ENCODE results near the gene PDE7B.

Gene PDE7B

GRCh38 chr6:135993361-135993760 is 141.9 kb downstream of the PDE7B start:
- no peak for DNase-seq

GRCh38 chr6:135994857-135995544 is 143.5 kb downstream of the PDE7B start:
- no peak for DNase-seq

- DNase-seq: no peak
Measured at GRCh38 chr6:135995545-135995898, 144.0 kb downstream of the PDE7B start.

- no peak for DNase-seq
Measured at GRCh38 chr6:135996668-135997067, 145.2 kb downstream of the PDE7B start.

- DNase-seq: no peak
Measured at GRCh38 chr6:135999393-135999792, 147.9 kb downstream of the PDE7B start.

- DNase-seq: no peak
Measured at GRCh38 chr6:136007345-136007744, 155.8 kb downstream of the PDE7B start.

GRCh38 chr6:136011475-136011874 is 160.0 kb downstream of the PDE7B start:
- no peak for DNase-seq

GRCh38 chr6:136012198-136012887 is 160.8 kb downstream of the PDE7B start:
- no peak for DNase-seq

GRCh38 chr6:136012943-136013342 is 161.4 kb downstream of the PDE7B start:
- no peak for DNase-seq

GRCh38 chr6:136014454-136015437 is 163.2 kb downstream of the PDE7B start:
- no peak for DNase-seq

- DNase-seq: no peak
Measured at GRCh38 chr6:136015531-136015930, 164.0 kb downstream of the PDE7B start.

- peak; percentile 81 for DNase-seq
Measured at GRCh38 chr6:136016228-136017225, 165.0 kb downstream of the PDE7B start.

- no peak for DNase-seq
Measured at GRCh38 chr6:136020691-136021090, 169.2 kb downstream of the PDE7B start.

- DNase-seq: no peak
Measured at GRCh38 chr6:136022224-136022874, 170.8 kb downstream of the PDE7B start.

GRCh38 chr6:136024711-136025110 is 173.2 kb downstream of the PDE7B start:
- no peak for DNase-seq

GRCh38 chr6:136025736-136026135 is 174.2 kb downstream of the PDE7B start:
- DNase-seq: no peak

GRCh38 chr6:136030131-136030530 is 178.6 kb downstream of the PDE7B start:
- no peak for DNase-seq

GRCh38 chr6:136031982-136032381 is 180.5 kb downstream of the PDE7B start:
- peak; percentile 24 for DNase-seq

- DNase-seq: no peak
Measured at GRCh38 chr6:136033416-136033815, 181.9 kb downstream of the PDE7B start.

GRCh38 chr6:136034422-136034821 is 182.9 kb downstream of the PDE7B start:
- DNase-seq: no peak

GRCh38 chr6:136035378-136036070 is 184.0 kb downstream of the PDE7B start:
- DNase-seq: no peak

All from NCI-H1105 (cell line).